ENCODE data around the gene GNAZ.
"Not testable (repeated sequence)": the region's sequence is repeated elsewhere in the genome, so short reads cannot be mapped to it uniquely, and the experiment has no call there.

The GNAZ gene

DNA sequence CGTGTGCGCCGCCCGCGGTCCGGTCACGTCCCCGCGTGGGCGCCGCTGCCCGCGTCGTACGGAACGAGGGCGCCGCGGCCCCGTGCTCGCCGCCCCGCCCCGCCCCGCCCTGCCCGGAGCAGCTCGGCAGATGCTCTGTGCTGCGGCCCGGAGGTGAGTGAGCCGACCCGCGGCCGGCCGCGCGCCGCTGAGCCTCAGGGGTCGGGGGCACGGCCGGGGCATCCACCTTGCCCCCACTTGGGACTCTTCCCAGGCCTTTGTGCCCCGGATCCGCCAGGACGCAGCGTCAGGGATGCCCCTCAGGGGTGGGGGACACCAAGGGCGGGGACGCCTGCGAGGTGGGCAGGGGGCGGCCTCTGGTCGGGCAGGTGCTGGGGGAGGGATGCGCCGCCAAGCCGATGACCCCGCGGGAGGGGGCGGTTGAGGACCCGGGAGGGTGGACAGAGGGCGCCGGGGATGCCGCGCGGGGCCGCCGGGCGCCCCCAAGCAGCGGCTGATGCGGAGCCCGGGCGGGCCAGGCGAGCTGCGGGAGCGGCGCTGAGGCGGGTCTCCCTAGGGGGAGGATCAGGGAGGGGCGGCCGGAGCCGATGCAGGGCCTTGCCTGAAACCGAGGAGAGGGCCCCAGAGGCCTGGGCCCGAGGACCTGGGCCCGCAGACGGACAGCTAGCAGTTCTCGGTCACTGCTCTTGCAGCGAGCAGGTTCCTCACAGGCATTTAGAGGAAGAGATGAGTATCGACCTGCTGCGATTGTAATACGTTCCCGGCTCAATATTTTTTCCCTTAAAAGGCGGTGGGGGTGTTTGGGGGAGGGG lies at the start of gene GNAZ:
Gene GNAZ (plus strand): TSS at position 102 of the 812 bp plus-strand sequence. CDS start 25,177 bp downstream, outside the sequence.
- DNase-seq = no peak

DNA sequence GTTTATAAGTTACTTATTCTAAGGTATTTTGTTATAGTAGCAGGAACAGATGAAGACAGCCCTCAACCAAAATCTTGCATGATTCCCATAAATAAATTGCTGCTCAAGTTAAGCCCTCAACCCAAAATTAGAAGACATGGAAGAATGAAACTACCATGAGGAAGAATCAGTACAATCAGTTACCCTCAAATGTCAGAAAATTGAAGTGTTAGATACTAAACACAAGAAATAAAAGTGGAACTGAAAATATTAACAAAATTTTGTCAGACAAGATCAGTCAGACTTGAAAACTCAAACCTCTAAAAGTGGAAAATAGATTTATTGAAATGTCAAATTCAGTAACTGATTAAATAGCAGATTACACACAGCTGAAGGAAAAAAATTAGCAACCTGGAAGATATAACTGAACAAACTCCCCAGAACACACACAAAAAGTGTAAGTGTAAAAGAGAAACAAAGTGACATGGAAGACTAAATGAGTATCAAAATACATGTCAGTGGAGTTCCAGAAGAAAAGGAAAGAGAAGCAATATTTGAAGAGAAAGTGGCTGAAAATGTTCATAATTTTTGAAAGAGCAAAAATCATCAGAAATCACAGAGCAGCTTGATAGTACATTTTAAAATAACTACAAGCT lies 49.5 kb upstream of the GNAZ start:
- DNase-seq = no peak

DNA sequence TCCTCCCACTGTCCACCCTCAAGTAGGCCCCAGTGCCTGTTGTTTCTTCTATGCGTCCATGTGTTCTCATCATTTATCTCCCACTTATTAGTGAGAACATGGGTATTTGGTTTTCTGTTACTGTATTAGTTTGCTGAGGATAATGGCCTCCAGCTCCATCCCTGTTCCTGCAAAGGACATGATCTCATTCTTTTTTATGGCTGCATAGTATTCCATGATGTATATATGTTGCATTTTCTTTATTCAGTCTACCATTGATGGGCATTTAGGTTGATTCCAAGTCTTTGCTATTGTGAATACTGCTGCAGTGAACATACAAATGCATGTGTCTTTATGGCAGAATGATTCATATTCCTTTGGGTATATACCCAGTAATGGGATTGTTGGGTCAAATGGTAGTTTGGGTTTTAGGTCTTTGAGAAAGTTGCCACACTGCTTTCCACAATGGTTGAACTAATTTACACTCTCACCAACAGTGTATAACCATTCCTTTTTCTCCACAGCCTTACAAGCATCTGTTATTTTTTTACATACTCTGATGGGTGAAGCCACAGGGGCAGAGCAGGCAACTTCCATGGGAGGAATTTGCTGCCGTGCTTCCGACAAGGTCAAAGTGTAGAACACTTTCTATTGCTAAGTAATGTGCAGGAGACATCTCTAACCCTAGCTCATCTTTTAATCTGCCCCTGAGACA lies 48.5 kb upstream of the GNAZ start:
- DNase-seq = not testable (repeated sequence)

DNA sequence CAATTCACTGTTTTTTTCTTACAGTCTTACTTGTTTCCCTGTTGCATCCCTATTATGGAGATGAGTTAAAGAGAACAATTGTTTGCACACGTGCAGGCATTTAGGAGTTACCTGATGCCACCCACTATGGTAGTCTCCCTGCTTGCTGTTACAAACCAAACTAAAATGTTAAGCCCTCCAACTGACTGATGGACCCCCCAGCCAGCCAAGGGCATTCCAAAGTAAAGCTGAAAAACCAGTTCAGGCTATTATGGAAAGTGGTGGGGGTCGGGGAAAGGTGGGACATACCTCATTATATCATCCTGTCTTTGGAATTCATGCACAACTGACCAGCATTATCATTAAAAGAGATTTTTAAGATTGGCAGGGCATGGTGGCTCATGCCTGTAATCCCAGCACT lies 47.0 kb upstream of the GNAZ start:
- DNase-seq = no peak

DNA sequence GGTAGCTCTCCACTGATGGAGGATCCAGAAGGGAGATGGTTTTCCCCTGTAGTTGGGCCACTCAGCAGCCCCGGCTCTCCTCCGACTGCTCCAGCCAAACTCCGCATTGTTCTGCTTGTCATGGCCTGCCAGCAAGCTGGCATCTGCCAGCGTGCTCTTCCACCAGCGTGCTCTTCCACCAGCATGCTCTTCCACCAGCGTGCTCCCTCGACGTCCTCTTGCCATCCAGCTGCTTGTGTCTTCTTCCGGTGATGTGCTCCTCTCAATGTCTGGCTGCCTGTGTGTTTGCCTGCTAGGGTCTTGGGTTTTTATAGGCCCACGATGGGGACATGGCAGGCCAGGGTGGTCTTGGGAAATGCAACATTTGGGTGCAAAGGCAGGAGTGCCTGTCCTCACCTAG lies 43.5 kb upstream of the GNAZ start:
- no peak for DNase-seq

DNA sequence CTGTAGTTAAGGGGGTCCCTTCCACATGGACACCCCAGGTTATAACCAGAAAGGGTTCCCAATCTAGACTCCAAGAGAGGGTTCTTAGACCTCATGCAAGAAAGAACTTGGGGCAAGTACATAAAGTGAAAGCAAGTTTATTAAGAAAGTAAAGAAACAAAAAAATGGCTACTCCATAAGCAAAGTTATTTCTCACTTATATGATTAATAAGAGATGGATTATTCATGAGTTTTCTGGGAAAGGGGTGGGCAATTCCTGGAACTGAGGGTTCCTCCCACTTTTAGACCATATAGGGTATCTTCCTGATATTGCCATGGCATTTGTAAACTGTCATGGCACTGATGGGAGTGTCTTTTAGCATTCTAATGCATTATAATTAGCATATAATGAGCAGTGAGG lies 42.5 kb upstream of the GNAZ start:
- DNase-seq = not testable (repeated sequence)

DNA sequence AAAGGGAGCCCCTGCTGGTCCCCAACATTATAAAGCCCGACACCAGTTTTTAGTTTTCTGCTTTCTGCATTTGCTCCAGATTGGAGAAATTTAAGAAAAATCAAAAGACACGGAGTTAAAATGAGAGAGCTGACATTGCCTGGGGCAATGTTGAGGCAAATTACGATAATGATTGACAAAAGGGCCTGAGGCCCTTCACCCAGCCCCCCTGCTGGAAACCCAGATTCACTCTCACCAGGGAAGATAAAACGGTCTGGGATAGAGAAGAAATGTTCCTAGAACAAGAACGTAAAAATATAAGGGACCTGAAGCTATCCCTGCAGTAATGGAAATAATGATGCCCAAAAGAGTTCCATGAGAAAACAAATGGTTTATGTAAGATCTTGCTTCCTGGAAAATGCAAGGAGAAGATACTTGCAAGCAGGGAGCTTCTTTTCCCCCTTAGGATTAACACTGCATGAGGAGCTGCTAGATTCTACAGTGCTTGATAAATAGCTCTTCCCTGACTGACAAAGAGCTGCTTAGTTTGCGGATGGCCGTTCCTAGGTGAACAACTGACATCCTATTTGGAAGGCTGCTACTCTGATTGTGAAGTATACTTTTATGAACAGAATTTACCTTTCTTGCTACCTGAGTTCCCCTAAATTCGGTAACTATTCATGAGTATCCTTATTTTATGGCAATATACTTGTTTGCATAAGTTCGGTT lies 40.6 kb upstream of the GNAZ start:
- DNase-seq = no peak

DNA sequence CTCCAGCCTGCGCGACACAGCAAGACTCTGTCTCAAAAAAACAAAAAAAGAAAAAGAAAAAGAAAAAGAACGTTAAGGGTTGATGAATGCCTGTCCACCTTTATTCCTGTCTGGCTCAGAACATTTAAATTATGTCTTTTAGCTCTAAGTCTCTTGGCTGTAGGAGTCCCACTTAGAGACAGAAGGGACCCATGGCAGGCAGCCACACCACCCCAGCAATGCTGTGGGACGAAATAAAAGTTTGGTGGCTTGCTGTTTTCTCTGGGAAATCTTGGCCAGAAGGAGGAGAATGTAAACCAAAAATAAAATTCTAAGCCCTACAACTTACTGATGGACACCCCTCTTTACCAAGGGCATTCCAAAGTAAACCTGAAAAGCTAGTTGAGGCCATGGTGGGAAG lies 38.9 kb upstream of the GNAZ start:
- DNase-seq = no peak

DNA sequence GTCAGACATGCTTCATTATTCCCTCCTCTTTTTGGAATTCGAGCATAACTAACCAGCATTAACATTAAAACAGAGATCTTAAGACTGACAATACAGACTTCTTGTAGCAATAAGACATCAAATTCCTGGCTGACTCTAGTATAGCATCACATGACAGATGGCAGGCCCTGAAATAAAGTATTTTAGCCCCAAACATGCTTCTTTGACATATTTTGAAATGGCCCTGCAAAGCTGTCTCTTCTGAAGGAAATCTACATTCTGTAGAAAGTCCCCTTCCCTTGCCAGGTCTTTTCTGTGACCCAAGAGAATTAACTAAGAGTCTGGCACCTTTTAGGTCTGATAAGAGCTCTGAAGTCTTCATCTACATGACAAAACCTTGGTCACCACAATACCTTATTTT lies 38.5 kb upstream of the GNAZ start:
- no peak for DNase-seq

DNA sequence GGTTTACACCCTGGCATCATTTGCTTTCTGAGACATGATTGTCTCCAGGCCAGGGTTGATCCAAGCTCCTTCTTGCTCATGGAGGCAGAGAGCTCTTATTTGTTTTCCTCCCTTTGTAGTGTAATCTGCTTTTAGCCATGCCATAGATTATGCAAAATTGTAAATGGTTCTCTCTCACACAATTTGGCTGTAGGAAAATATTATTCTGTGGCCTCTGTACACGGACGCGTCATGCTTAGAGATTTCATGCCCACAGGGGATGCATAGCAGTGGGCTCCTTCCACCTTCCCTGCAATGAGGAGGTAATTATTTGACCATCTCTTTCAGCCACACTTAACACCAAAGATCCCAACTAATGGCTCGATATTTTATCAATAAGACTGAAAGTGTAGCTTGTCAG lies 37.7 kb upstream of the GNAZ start:
- DNase-seq = no peak

DNA sequence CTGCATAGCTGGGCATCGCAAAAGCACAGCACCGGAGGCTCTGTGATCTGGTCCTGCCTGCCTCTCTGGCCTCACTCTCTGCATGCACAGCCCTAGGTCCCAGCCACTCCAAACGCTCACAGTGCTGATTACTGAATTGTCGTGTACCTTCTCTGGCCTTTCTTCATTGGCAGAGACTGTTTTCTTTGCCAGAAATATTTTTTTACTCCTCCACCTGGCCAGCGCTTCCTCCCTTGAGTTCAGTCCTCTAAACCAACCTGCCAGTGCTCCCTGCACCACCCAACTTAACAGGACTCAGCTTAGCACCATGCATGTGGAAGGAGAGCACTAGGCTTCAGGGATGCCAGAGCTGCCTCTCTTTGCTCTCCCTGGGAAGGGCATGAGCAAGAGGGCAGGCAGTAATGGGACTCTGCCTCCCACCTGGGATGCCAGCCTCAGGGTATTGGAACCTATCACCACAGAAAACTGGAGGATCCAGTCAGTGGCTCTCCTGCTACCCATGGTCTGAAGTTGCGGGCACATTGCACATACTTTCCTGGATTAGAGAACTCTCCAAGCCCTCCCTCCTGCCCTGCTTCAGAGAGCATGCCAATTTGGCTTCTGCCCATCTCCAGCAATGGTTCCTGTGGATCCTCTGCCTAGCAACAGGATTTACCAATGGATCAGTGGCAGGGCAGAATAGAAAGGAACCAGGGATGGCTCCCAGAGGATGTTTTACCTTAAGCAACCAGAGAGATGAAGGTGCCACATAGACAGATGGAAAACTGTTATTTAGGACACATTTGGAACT lies 37.0 kb upstream of the GNAZ start:
- DNase-seq = no peak

DNA sequence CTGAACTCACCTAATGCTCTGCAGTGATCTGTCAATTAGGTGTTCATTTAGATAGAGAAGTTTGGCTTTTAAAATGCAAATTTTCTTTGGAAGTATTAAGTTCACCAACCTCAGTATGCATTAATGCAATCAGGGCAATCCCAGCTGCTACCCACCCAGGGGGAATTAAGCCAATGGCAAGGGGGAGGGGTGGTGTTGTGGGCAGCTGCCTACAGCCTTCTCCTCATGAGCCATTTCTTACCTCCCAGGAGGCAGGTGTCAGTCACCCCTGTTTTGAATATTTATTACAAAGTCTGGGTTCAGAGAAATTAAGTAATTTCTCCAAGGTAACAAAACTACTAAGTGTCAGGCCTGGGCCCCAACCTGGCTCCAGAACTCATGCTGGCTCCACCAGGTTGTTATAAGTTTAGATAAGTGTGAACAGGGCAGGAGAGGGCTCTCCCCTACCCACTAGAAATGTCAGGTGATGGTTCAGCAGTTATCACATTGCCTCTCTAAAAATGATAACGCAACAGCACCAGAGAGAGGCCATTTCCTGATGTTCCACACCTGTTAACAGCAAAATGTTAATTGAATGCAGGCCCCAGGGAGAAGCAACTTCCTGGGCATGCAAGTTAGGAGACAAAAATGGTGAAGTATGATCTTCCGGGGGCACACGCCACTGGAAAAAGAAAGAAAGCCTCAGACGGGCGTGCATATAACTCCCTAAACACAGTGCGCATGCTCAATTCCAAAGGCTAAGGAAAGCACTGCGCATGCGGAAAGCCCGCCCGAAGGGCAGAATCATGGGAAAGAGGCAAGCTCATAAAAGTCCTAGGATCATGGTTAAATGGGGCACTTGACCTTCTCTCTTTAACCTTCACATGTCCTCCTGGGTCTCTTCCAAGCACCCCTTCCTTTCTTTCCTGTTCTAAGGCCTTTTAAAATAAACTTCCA lies 35.4 kb upstream of the GNAZ start:
- DNase-seq = no peak

DNA sequence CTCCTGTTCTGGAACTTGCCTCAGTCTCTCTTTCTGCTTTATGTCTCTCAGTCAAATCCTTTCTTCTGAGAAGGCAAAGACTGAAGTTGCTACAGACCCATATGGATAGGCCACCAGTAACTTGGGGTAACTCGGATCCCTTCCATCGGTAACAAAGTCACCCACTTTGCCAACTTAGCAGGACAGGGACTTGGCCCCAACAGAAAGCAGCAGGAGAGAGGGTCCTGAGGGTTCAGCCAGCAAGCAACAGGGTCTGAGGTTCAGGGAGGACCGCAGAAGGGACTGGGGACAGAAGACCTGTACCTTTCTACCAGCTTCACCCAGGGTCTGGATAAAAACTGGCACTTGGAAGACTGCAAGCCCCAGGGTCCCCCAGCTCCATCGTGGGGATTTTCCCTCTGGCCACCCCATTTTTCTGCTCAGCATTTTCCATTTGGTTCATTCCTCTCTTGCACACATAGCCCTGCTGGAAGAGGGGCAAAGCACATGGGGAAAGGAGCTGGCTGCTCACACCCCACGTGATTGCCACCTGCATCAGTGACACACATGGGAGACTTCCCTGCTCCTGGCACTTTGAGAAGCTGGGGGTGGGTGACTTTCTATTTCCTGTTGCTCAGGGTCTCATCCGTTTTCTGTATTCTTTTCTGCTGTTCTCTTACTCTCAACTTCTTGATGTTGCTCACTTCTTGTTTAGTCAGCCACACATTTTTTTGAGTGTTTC lies 34.6 kb upstream of the GNAZ start:
- no peak for DNase-seq

DNA sequence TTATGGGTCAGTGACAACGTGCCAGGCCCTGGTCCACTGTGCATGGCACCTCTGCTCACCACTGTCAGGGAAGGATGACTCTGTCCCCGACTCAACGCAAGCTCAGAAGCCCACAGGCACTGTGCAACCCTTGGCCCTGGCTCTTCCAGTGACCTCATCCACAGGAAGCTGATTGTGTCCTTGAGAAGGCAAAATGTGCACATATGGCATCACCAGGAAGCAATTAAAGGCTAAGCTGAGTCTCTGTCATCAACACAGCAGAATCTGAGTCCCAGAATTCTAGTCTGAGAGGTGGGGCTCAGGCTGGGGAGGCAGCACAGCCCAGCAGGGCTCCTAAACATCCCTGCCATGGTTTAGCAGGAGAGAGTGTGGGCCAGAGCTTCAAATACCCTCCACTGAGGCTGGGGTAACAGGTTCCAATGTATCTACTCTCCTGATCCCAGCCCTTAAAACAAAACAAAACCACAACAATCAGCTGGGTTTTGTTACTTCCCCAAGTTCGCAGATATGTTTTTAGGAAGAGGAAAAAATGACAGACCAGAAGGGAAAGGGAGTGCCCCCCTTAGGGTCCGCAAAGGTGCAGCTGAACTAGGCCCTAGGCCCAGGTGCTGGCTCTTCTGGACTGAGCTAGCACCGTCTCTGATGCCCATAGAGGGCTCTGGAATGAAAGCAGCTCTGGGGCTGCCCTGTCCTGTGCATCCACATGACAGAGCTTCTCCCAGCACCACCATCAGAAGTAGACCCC lies 33.5 kb upstream of the GNAZ start:
- DNase-seq = no peak

DNA sequence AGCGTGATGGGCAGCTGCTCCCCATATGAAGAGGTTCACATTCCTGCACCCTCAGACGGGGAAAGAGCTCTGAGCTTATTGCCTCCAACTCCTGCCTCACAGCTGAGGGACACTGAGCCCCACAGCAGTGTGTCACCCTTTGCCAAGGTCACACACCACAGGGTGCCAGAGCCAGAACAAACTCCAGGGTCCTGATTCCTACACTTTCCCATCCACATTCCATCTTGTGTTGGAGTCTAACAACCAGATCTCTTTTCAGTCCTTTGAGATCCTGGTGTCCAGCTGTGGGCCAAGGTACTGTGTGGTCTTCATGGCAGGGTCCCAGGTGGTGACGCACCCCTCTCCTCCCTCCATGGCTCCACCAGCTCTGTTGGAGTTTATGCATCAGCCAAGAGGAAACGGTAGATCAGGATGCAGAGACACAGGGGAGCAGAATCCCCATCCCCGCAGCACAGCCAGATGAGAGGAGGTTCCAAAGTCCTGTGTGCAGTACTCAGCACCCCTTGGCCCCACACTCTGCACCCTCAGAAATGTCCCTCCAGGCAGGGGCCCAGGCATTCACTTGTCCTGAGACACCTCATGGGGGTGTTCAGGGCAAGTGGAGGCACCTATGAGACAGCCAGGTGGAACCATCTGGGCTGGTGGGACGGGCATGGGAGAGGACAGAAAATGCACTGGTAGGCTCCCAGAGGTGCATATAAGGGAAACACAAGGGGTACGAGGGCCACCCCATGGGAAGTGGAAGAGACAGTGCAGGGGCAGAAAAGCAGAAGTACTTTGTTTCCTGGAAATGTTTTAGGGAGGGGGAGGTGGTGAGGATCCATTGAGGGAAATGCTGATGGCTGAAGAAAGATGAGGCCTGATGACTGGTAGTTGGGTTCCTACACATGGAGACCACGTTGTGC lies 32.6 kb upstream of the GNAZ start:
- no peak for DNase-seq

DNA sequence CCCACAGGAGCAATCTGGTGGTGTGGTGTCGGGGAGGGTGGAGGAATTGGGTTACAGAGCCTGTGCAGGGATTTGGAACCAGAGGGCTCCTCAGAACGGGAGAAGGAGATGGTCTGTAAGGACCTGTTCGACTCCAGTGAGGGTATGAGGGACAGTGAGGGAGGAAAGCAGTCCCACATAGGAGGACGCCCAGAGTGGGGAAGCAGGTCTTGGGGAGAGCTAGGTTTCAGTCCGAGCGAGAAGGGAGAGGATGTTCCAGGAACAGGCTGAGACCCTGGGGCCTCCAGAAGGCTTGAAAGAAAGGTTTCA lies 32.0 kb upstream of the GNAZ start:
- no peak for DNase-seq

DNA sequence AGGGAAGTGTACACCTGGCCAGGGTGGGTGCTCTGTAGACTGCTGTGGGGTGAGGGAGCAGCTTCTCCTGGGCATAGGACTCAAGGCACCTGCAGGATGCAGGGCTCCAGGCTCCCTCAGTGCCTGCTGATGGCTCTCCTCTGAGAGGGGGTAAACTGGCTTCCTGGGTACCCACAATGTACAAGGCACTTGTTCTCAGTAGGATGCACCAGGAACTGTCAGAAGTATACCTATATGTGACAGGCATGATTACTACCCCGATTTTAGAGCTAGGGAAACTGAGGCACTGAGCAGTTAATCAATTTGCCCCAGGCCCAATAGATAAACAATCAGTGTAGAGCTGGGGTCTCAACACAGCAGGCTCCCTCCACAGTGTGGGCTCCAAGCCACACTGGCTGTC lies 31.4 kb upstream of the GNAZ start:
- no peak for DNase-seq

DNA sequence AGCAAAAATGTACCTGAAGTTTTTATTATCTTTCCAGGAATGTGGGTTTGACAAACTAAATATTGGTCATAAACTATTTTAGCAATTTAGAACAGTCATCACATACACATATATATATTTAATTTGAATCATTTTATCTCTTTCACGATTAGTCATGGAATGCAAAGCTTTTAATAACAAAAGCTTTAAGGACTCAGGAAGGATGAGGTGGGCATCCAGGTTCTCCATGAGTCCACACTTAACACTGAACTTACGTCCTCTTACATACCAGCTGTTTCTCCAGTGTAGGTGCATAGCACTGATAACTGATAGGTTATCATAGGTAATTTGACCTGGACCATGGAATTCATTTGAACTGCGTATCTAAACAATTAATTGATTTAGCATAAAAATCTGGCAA lies 28.1 kb upstream of the GNAZ start:
- no peak for DNase-seq

DNA sequence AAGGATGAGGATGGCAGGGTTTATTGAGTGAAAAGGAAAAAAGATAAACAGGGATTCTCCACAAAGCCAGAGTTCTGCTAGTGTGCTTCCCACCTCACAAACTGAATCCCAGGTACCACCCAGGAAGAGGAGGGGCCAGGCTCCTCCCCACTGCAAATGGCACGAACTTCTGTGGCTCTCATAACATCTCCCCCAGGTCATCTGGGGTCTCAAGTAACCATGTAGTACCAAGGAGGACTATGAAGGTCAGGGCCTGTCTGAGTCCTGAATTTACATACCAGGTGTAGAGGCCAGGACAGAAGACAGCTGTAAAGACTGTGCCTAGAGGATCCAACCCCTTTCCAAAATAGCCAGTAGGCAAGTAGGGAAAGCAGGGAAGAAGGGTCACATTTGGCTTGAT lies 25.7 kb upstream of the GNAZ start:
- DNase-seq = no peak
